Osteoblast (primary cell): ENCODE data around the gene RIMS1. TPM values are rescaled to one million over a fixed set of nuclear protein-coding genes. Genes with fewer than 3 reads are reported as not detected.
A peak's percentile ranks its signal among the peaks of the same experiment; 100 is the strongest.

Experiments used
- DNase-seq: peaks from one replicate; pipeline ENCODE4 v3.0.0; 2011; ENCODE audit warnings: low spot score, mixed read lengths; ENCODE audit not compliant: insufficient read length; ENCODE audit errors: missing footprints
- H2AFZ ChIP-seq: 2 replicates; pipeline ENCODE4 v1.6.0; 2011; ENCODE audit warnings: mild to moderate bottlenecking, low read length
- H3K27ac ChIP-seq: 2 replicates; pipeline ENCODE4 v1.5.1; 2011; ENCODE audit warnings: mild to moderate bottlenecking, low read depth, low read length, moderate library complexity
- H3K27me3 ChIP-seq: 2 replicates; pipeline ENCODE4 v1.6.0; 2012; ENCODE audit warnings: mild to moderate bottlenecking, control low read depth, inconsistent platforms, low read length, moderate library complexity; ENCODE audit not compliant: insufficient read depth
- H3K36me3 ChIP-seq: 2 replicates; pipeline ENCODE4 v1.5.1; 2011; ENCODE audit warnings: mild to moderate bottlenecking, low read length, control low read depth, moderate library complexity; ENCODE audit not compliant: insufficient read depth
- H3K4me1 ChIP-seq: 2 replicates; pipeline ENCODE4 v1.5.1; 2011; ENCODE audit warnings: mild to moderate bottlenecking, low read length, control low read depth, moderate library complexity; ENCODE audit not compliant: insufficient read depth
- H3K4me2 ChIP-seq: 2 replicates; pipeline ENCODE4 v1.6.0; 2011; ENCODE audit warnings: mild to moderate bottlenecking, low read length; ENCODE audit not compliant: insufficient read depth
- H3K4me3 ChIP-seq: fragments of 200-600 bp; sonication (generic); 3 replicates; pipeline ENCODE4 v1.5.1; 2012; ENCODE audit warnings: mild to moderate bottlenecking, low read length, inconsistent platforms; ENCODE audit not compliant: insufficient read depth
- H3K79me2 ChIP-seq: 2 replicates; pipeline ENCODE4 v1.6.0; 2012; ENCODE audit warnings: mild to moderate bottlenecking, low read length, control low read depth, inconsistent platforms; ENCODE audit not compliant: insufficient read depth
- H3K9me3 ChIP-seq: 2 replicates; pipeline ENCODE4 v1.5.1; 2011; ENCODE audit warnings: low read depth, low read length, control low read depth
- H4K20me1 ChIP-seq: 2 replicates; pipeline ENCODE4 v1.6.0; 2012; ENCODE audit warnings: mild to moderate bottlenecking, low read length, control low read depth; ENCODE audit not compliant: insufficient read depth
- CTCF ChIP-seq: IDR thresholded peaks from 2 replicates; pipeline ENCODE4 v1.5.1; 2011; ENCODE audit warnings: mild to moderate bottlenecking, low read depth, low read length, moderate library complexity; ENCODE audit errors: extremely low read depth
- total RNA-seq: library from RNA; depleted of rRNA; stranded (reverse); fragments of >200 nt; gene quantifications from 2 replicates; pipeline ENCODE4 v1.2.3, GENCODE V29; 2012

The RIMS1 gene
- total RNA-seq, 1 donor = 13.4 TPM

GRCh38 chr6:72080260-72080941, 194.1 kb downstream of the RIMS1 start:
- no peak for TF ChIP-seq CTCF
- H3K36me3 ChIP-seq = no peaks in the 10 kb centered on the region
- no peak overlapping the region for H2AFZ ChIP-seq
- H3K4me1 ChIP-seq = no peaks in the 10 kb centered on the region
- H4K20me1 ChIP-seq = no peaks in the 10 kb centered on the region
- no peak overlapping the region for H3K4me2 ChIP-seq
- no peak overlapping the region for H3K27ac ChIP-seq
- DNase-seq = no peak
- H3K4me3 ChIP-seq = no peak overlapping the region
- H3K27me3 ChIP-seq = peaks cover 10% of the 10 kb centered on the region
- H3K79me2 ChIP-seq = no peaks in the 10 kb centered on the region
- H3K9me3 ChIP-seq = no peaks in the 10 kb centered on the region

DNA sequence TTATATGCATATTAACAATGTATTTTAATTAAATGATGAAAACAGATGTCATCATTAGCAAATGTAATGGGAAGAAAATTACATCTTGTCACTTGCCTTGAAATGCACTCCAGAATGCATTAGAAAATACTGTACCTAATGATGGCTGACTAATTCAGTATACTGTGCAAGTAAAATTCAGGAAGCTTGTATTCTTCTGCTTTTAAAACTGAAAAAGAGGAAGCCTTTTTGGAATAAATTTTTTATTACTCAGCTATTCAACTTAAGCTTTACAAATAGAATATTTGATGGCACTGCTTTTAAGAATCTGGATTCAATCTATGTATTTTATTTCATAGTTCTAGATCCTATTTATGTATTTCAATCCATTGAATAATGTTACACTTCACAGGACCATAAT, 195.5 kb downstream of the RIMS1 start:
- H3K4me3 ChIP-seq = no peak overlapping the region
- DNase-seq = no peak
- H3K4me2 ChIP-seq = no peak overlapping the region
- H3K79me2 ChIP-seq = no peaks in the 10 kb centered on the region
- H3K9me3 ChIP-seq = no peaks in the 10 kb centered on the region
- TF ChIP-seq CTCF = no peak
- H3K27ac ChIP-seq = no peak overlapping the region
- no peak overlapping the region for H2AFZ ChIP-seq
- peaks cover 10% of the 10 kb centered on the region for H3K27me3 ChIP-seq
- H3K4me1 ChIP-seq = no peaks in the 10 kb centered on the region
- no peaks in the 10 kb centered on the region for H4K20me1 ChIP-seq
- no peaks in the 10 kb centered on the region for H3K36me3 ChIP-seq

DNA sequence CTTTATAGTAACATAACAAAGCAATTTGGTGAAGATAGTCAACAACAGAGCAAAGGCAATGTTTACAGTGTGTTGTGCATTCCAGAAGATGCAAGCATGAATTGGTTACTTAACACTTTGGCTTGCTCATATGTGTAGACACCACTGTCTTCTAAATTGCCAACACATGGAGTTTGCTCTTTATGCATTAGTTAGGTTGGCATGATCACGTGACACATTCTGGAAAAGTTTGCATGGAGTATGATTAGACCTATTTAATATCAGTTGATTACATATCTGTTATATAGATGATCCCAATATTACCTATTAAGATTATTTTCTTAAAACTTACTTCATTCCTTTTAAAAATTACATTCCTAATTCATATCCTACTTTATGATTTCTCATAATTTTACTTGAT, 197.6 kb downstream of the RIMS1 start:
- H3K9me3 ChIP-seq = no peaks in the 10 kb centered on the region
- H3K27ac ChIP-seq = no peak overlapping the region
- DNase-seq = no peak
- H2AFZ ChIP-seq = no peak overlapping the region
- no peaks in the 10 kb centered on the region for H3K79me2 ChIP-seq
- no peak overlapping the region for H3K4me3 ChIP-seq
- peaks cover 5% of the 10 kb centered on the region for H3K27me3 ChIP-seq
- no peak for TF ChIP-seq CTCF
- H4K20me1 ChIP-seq = no peaks in the 10 kb centered on the region
- H3K36me3 ChIP-seq = no peaks in the 10 kb centered on the region
- H3K4me1 ChIP-seq = no peaks in the 10 kb centered on the region
- H3K4me2 ChIP-seq = no peak overlapping the region

DNA sequence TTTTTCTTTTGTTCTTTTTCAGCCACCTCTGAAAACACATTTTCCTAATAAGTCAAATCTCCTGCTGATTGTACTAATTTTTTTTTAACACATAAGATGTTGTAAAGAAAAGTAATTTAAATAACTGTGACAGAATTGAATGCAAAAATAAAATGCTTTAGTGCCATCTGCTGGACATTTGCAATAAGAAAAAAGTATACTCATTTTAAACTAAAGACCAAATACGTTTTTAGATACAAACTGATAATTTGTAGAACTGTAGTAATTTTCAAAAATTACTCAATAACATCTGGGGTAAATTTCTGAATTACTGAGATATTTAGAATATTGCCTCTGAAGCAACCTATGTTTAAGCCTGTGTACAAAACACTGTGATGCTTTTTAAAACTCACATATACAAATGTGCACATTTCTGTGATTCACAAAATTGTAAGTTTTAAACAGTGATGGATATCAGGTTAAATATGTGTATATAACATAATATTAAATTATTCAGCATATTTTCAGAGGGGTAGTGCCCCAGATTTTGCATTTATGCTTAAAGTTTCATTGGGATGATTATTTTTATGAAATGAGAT, 198.7 kb downstream of the RIMS1 start:
- Histone ChIP-seq H3K36me3 (no peaks in the 10 kb centered on the region), H2AFZ (no peak overlapping the region), H3K27me3 (peaks cover 5% of the 10 kb centered on the region), H3K4me2 (no peak overlapping the region), H3K4me3 (no peak overlapping the region), H3K4me1 (no peaks in the 10 kb centered on the region), H4K20me1 (no peaks in the 10 kb centered on the region), H3K79me2 (no peaks in the 10 kb centered on the region), H3K27ac (no peak overlapping the region), H3K9me3 (no peaks in the 10 kb centered on the region)
- TF ChIP-seq CTCF = peak; percentile 49
- DNase-seq = no peak
